Mesendoderm (in vitro differentiated cells): ENCODE measurements around the gene ZPR1.

Source experiments
- DNase-seq: peaks from one replicate; pipeline ENCODE4 v3.0.0; 2013
- H2AK5ac ChIP-seq: 2 replicates; pipeline ENCODE4 v1.6.1; 2013; ENCODE audit warnings: low read length, inconsistent platforms
- H2BK120ac ChIP-seq: 2 replicates; pipeline ENCODE4 v1.6.1; 2013; ENCODE audit warnings: low read depth, mild to moderate bottlenecking, low read length, moderate library complexity, mixed read lengths
- H2BK15ac ChIP-seq: replicated peaks from 2 replicates; pipeline ENCODE4 v1.6.1; 2013; ENCODE audit warnings: low read depth, mild to moderate bottlenecking, moderate library complexity
- H2BK5ac ChIP-seq: 2 replicates; pipeline ENCODE4 v1.6.1; 2013; ENCODE audit warnings: low read length, inconsistent platforms
- H3K18ac ChIP-seq: 2 replicates; pipeline ENCODE4 v1.6.1; 2013; ENCODE audit warnings: mild to moderate bottlenecking, low read length, mixed read lengths
- H3K23ac ChIP-seq: one replicate; pipeline ENCODE4 v1.6.1; 2013; ENCODE audit warnings: low read length
- H3K27ac ChIP-seq: 2 replicates; pipeline ENCODE4 v1.5.1; 2013; ENCODE audit warnings: low read depth, mild to moderate bottlenecking, inconsistent platforms, low read length, moderate library complexity
- H3K27me3 ChIP-seq: 2 replicates; pipeline ENCODE4 v1.6.1; 2013; ENCODE audit warnings: low read length, control low read depth, mild to moderate bottlenecking, inconsistent platforms; ENCODE audit not compliant: insufficient read depth, poor library complexity
- H3K36me3 ChIP-seq: 2 replicates; pipeline ENCODE4 v1.6.1; 2013; ENCODE audit warnings: low read length, inconsistent platforms; ENCODE audit not compliant: control insufficient read depth, insufficient read depth
- H3K4ac ChIP-seq: one replicate; pipeline ENCODE4 v1.6.1; 2013; ENCODE audit warnings: low read depth, mild to moderate bottlenecking, low read length, moderate library complexity
- H3K4me1 ChIP-seq: 2 replicates; pipeline ENCODE4 v1.6.1; 2013; ENCODE audit warnings: low read depth, low read length, inconsistent platforms; ENCODE audit not compliant: control insufficient read depth
- H3K4me2 ChIP-seq: 2 replicates; pipeline ENCODE4 v1.6.1; 2013; ENCODE audit warnings: low read length
- H3K4me3 ChIP-seq: 2 replicates; pipeline ENCODE4 v1.5.1; 2013; ENCODE audit warnings: mild to moderate bottlenecking, low read length
- H3K56ac ChIP-seq: one replicate; pipeline ENCODE4 v1.6.1; 2013; ENCODE audit warnings: low read length
- H3K79me1 ChIP-seq: 2 replicates; pipeline ENCODE4 v1.6.1; 2013; ENCODE audit warnings: low read length, inconsistent platforms
- H3K79me2 ChIP-seq: 2 replicates; pipeline ENCODE4 v1.6.1; 2013; ENCODE audit warnings: mild to moderate bottlenecking, low read length; ENCODE audit not compliant: control insufficient read depth, insufficient read depth
- H3K9ac ChIP-seq: 2 replicates; pipeline ENCODE4 v1.6.1; 2013; ENCODE audit warnings: low read length, inconsistent platforms
- H4K5ac ChIP-seq: one replicate; pipeline ENCODE4 v1.6.1; 2013; ENCODE audit warnings: low read length
- H4K8ac ChIP-seq: one replicate; pipeline ENCODE4 v1.6.1; 2013; ENCODE audit warnings: low read depth, mild to moderate bottlenecking, control low read depth, low read length, moderate library complexity
- WGBS: extraction: QIAGEN DNeasy Blood & Tissue Kit; methylation state at CpG from one replicate; pipeline ENCODE4 v1.1.7; 2013; ENCODE audit warnings: low lambda C conversion rate, missing lambda C conversion rate; ENCODE audit not compliant: insufficient coverage; ENCODE audit errors: extremely low coverage; 5-methylcytosine and 5-hydroxymethylcytosine counted together

ZPR1 gene

DNA sequence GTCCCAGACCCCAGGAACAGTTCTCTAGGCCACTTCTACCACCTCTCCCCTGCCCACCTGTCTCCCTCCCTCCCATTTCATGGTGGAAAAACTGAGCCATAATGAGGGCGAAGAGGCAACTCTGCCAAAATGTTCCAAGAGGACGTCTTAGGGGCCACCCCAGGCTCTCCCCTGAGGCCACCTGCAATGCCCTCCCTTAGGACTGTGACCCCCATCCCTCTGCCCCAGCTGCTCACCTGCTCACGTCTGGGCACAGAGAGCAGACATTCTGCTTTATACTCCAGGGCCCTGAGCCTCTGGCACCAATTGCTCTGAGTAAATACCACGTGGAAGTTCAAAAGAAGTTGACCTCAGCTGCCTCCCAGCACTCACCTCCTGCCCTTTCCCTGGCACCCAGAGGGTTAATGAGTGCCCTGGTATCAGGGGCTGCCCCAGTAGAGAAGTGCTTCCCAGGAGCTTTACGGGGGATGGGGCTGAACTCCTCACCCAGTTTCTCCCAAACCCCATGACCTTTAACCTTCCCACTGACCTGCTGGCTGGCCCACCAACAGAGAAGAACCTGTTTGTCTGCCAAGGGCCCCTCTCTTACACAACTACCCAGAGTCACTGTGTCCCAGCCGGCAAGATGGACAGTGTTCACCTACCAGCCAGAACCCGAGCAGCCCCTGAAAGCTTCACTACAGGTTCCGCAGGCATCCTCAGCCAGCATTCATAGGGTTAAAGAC lies 4.5 kb upstream of the ZPR1 start:
- H3K18ac ChIP-seq: no peak overlapping the region
- H3K9ac ChIP-seq: no peak overlapping the region
- peaks cover 1% of the 10 kb centered on the region for H3K79me1 ChIP-seq
- no CpG with 5 or more reads among the region's 8 CpGs for WGBS
- H3K36me3 ChIP-seq: no peaks in the 10 kb centered on the region
- no peak overlapping the region for H2BK5ac ChIP-seq
- H3K27ac ChIP-seq: no peak overlapping the region
- no peaks in the 10 kb centered on the region for H3K4me1 ChIP-seq
- H3K23ac ChIP-seq: no peak overlapping the region
- H3K79me2 ChIP-seq: peaks cover 2% of the 10 kb centered on the region
- no peak overlapping the region for H3K4me2 ChIP-seq
- no peak overlapping the region for H3K56ac ChIP-seq
- no peak overlapping the region for H4K8ac ChIP-seq
- H3K4me3 ChIP-seq: no peak overlapping the region
- no peak overlapping the region for H2BK15ac ChIP-seq
- H3K4ac ChIP-seq: no peak overlapping the region
- H3K27me3 ChIP-seq: no peaks in the 10 kb centered on the region
- no peak overlapping the region for H2AK5ac ChIP-seq
- no peak overlapping the region for H2BK120ac ChIP-seq
- H4K5ac ChIP-seq: no peak overlapping the region
- no peak for DNase-seq

- Histone ChIP-seq H2BK120ac (no peak within 1 kb of the TSS), H3K4me1 (no peaks in the 10 kb centered on the region), H3K4me3 (no peak within 1 kb of the TSS), H3K79me2 (peaks cover 7% of the 10 kb centered on the region), H2BK15ac (no peak within 1 kb of the TSS), H3K4ac (no peak within 1 kb of the TSS), H4K5ac (no peak within 1 kb of the TSS), H3K4me2 (no peak within 1 kb of the TSS), H3K27me3 (no peaks in the 10 kb centered on the region), H3K23ac (no peak within 1 kb of the TSS), H3K18ac (no peak within 1 kb of the TSS), H3K9ac (no peak within 1 kb of the TSS), H3K79me1 (peaks cover 6% of the 10 kb centered on the region), H2BK5ac (no peak within 1 kb of the TSS), H4K8ac (no peak within 1 kb of the TSS), H3K27ac (no peak within 1 kb of the TSS), H3K56ac (peak within 1 kb of the TSS; percentile 61), H3K36me3 (no peaks in the 10 kb centered on the region), H2AK5ac (no peak within 1 kb of the TSS)
- no peak for DNase-seq
- no CpG with 5 or more reads among the region's 7 CpGs for WGBS
Observed at GRCh38 chr11:116791813-116792143, 4.0 kb upstream of the ZPR1 start, which contains the start of gene APOA5. APOA5 (minus strand) TSS chr11:116791879; CDS start chr11:116791860, 19 bp downstream.

- no peak overlapping the region for H2BK120ac ChIP-seq
- peaks cover 8% of the 10 kb centered on the region for H3K79me2 ChIP-seq
- no peak overlapping the region for H2BK15ac ChIP-seq
- no peak overlapping the region for H3K9ac ChIP-seq
- H3K79me1 ChIP-seq: peaks cover 12% of the 10 kb centered on the region
- no peak overlapping the region for H4K8ac ChIP-seq
- no peaks in the 10 kb centered on the region for H3K4me1 ChIP-seq
- H3K27ac ChIP-seq: no peak overlapping the region
- H3K4ac ChIP-seq: no peak overlapping the region
- peak; percentile 82 for DNase-seq
- H2AK5ac ChIP-seq: no peak overlapping the region
- peak overlapping the region; percentile 61 for H3K56ac ChIP-seq
- no peak overlapping the region for H4K5ac ChIP-seq
- no peak overlapping the region for H3K4me3 ChIP-seq
- WGBS: no CpG with 5 or more reads among the region's 31 CpGs
- H3K4me2 ChIP-seq: no peak overlapping the region
- H3K27me3 ChIP-seq: no peaks in the 10 kb centered on the region
- peaks cover 3% of the 10 kb centered on the region for H3K36me3 ChIP-seq
- no peak overlapping the region for H2BK5ac ChIP-seq
- H3K23ac ChIP-seq: no peak overlapping the region
- no peak overlapping the region for H3K18ac ChIP-seq
Observed at GRCh38 chr11:116791002-116791812, 3.4 kb upstream of the ZPR1 start.

DNA sequence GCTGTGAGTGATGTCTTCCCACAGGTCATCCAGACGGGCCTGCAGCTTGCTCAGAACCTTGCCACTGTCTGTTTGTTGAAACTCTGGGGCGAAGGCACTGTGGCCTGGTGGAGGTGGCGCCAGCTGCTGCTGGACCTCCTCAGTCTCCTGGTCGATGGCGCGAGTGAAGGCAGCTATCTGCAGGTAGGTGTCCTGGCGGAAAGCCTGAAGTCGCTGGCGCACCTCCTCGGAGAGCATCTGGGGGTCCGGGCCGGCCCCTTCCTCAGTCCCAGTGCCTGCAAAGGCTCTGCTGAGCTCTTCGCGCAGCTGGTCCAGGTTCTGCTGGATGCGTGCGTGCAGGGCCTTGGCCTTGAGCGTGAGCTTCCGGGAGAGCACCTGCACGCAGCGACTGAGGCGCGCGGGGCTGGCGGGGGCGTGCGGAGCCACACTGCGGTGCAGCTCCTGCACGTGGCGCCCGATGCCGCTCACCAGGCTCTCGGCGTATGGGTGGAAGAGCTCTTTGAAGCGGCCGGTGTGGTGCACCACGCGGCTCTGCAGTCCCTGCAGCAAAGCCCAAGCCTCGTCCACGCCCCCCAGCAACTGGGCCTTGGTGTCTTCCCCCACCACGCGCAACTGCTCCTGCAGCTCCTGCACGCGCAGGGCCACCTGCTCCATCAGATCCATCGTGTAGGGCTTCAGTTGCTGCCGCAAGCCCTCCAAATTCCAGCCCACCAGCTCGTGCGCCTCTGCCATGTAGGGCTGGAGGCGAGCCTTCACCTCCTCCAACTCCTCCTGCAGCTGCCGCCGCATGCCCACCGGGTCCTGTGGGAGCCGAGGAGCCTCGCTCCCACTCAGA lies 2.6 kb upstream of the ZPR1 start:
- H3K23ac ChIP-seq: no peak overlapping the region
- H3K36me3 ChIP-seq: peaks cover 8% of the 10 kb centered on the region
- H3K79me2 ChIP-seq: peaks cover 10% of the 10 kb centered on the region
- H2AK5ac ChIP-seq: no peak overlapping the region
- no peaks in the 10 kb centered on the region for H3K27me3 ChIP-seq
- peaks cover 14% of the 10 kb centered on the region for H3K79me1 ChIP-seq
- H3K4me3 ChIP-seq: no peak overlapping the region
- H2BK5ac ChIP-seq: no peak overlapping the region
- H3K4ac ChIP-seq: no peak overlapping the region
- DNase-seq: no peak
- no peak overlapping the region for H2BK15ac ChIP-seq
- H3K9ac ChIP-seq: no peak overlapping the region
- no peak overlapping the region for H3K27ac ChIP-seq
- no peaks in the 10 kb centered on the region for H3K4me1 ChIP-seq
- H2BK120ac ChIP-seq: no peak overlapping the region
- no peak overlapping the region for H4K8ac ChIP-seq
- no peak overlapping the region for H3K18ac ChIP-seq
- H3K4me2 ChIP-seq: no peak overlapping the region
- no CpG with 5 or more reads among the region's 53 CpGs for WGBS
- no peak overlapping the region for H3K56ac ChIP-seq
- H4K5ac ChIP-seq: no peak overlapping the region

GRCh38 chr11:116788975-116789374 lies 1.2 kb upstream of the ZPR1 start:
- Histone ChIP-seq H3K4ac (no peak overlapping the region), H3K79me1 (peaks cover 14% of the 10 kb centered on the region), H3K4me2 (no peak overlapping the region), H2BK120ac (no peak overlapping the region), H3K36me3 (peaks cover 17% of the 10 kb centered on the region), H3K4me1 (no peaks in the 10 kb centered on the region), H3K56ac (no peak overlapping the region), H3K18ac (no peak overlapping the region), H3K4me3 (no peak overlapping the region), H4K5ac (no peak overlapping the region), H3K9ac (no peak overlapping the region), H3K79me2 (peaks cover 10% of the 10 kb centered on the region), H3K27me3 (no peaks in the 10 kb centered on the region), H3K23ac (no peak overlapping the region), H2BK15ac (no peak overlapping the region), H2BK5ac (no peak overlapping the region), H3K27ac (no peak overlapping the region), H4K8ac (no peak overlapping the region), H2AK5ac (no peak overlapping the region)
- WGBS: no CpG with 5 or more reads among the region's 4 CpGs
- DNase-seq: no peak
